Trophoblast cell (in vitro differentiated cells and primary cell): ENCODE measurements around the gene GPR162.

Experiments
- DNase-seq, 2 donors: peaks; one replicate each; pipeline ENCODE4 v3.0.0-alpha.2; 2016
- H2AFZ ChIP-seq: 2 replicates; pipeline ENCODE4 v1.6.1; 2013; ENCODE audit warnings: low read length, moderate library complexity, mild to moderate bottlenecking; ENCODE audit not compliant: insufficient read depth, poor library complexity
- H2AK5ac ChIP-seq: 2 replicates; pipeline ENCODE4 v1.6.1; 2013; ENCODE audit warnings: mild to moderate bottlenecking, low read length
- H2BK120ac ChIP-seq: 2 replicates; pipeline ENCODE4 v1.6.1; 2013; ENCODE audit warnings: low read length, mild to moderate bottlenecking, moderate library complexity; ENCODE audit not compliant: insufficient read depth, poor library complexity
- H2BK12ac ChIP-seq: 2 replicates; pipeline ENCODE4 v1.6.1; 2013; ENCODE audit warnings: mild to moderate bottlenecking, low read length, moderate library complexity
- H2BK5ac ChIP-seq: 2 replicates; pipeline ENCODE4 v1.6.1; 2013; ENCODE audit warnings: low read length, low read depth, moderate library complexity, mild to moderate bottlenecking; ENCODE audit not compliant: poor library complexity
- H3K14ac ChIP-seq: 2 replicates; pipeline ENCODE4 v1.6.1; 2013; ENCODE audit warnings: mild to moderate bottlenecking, low read length
- H3K18ac ChIP-seq: 2 replicates; pipeline ENCODE4 v1.6.1; 2013; ENCODE audit warnings: mild to moderate bottlenecking, low read length
- H3K23ac ChIP-seq: 2 replicates; pipeline ENCODE4 v1.6.1; 2013; ENCODE audit warnings: low read length
- H3K27ac ChIP-seq: 2 replicates; pipeline ENCODE4 v1.5.1; 2013; ENCODE audit warnings: low read depth, mild to moderate bottlenecking, inconsistent platforms, low read length, moderate library complexity
- H3K27me3 ChIP-seq: 2 replicates; pipeline ENCODE4 v1.6.1; 2013; ENCODE audit warnings: inconsistent platforms, mild to moderate bottlenecking, low read length, moderate library complexity; ENCODE audit not compliant: insufficient read depth
- H3K36me3 ChIP-seq, 2 experiments: 1 replicate in 1 of 2; 2 replicates in 1 of 2; pipeline ENCODE4 v1.6.1; 2013; ENCODE audit warnings: low read length in 2 of 2, mild to moderate bottlenecking in 2 of 2, moderate library complexity in 1 of 2; ENCODE audit not compliant: insufficient read depth in 2 of 2, control insufficient read depth in 1 of 2
- H3K4ac ChIP-seq: 2 replicates; pipeline ENCODE4 v1.6.1; 2013; ENCODE audit warnings: low read depth, mild to moderate bottlenecking, low read length, moderate library complexity
- H3K4me1 ChIP-seq, 2 experiments: 1 replicate in 1 of 2; 2 replicates in 1 of 2; pipeline ENCODE4 v1.6.1; 2013; ENCODE audit warnings: low read length in 2 of 2, mild to moderate bottlenecking in 2 of 2, moderate library complexity in 1 of 2; ENCODE audit not compliant: insufficient read depth in 2 of 2, control insufficient read depth in 1 of 2
- H3K4me2 ChIP-seq: 2 replicates; pipeline ENCODE4 v1.6.1; 2013; ENCODE audit warnings: inconsistent platforms, mild to moderate bottlenecking, low read length, moderate library complexity
- H3K4me3 ChIP-seq: 2 replicates; pipeline ENCODE4 v1.5.1; 2013; ENCODE audit warnings: mild to moderate bottlenecking, low read depth, low read length, inconsistent platforms
- H3K79me1 ChIP-seq: one replicate; pipeline ENCODE4 v1.6.1; 2013; ENCODE audit warnings: low read length
- H3K79me2 ChIP-seq: 2 replicates; pipeline ENCODE4 v1.6.1; 2013; ENCODE audit warnings: low read length, mild to moderate bottlenecking; ENCODE audit not compliant: control insufficient read depth, insufficient read depth, poor library complexity
- H3K9ac ChIP-seq: 2 replicates; pipeline ENCODE4 v1.6.1; 2013; ENCODE audit warnings: mild to moderate bottlenecking, low read length
- H3K9me3 ChIP-seq: 2 replicates; pipeline ENCODE4 v1.6.1; 2013; ENCODE audit warnings: low read depth, mild to moderate bottlenecking, control low read depth, inconsistent platforms, low read length; ENCODE audit not compliant: insufficient read depth
- H4K12ac ChIP-seq: 2 replicates; pipeline ENCODE4 v1.6.1; 2013; ENCODE audit warnings: low read depth, mild to moderate bottlenecking, low read length, moderate library complexity
- H4K8ac ChIP-seq: 2 replicates; pipeline ENCODE4 v1.6.1; 2013; ENCODE audit warnings: low read depth, mild to moderate bottlenecking, low read length, moderate library complexity
- H4K91ac ChIP-seq: one replicate; pipeline ENCODE4 v1.6.1; 2013; ENCODE audit warnings: low read depth, mild to moderate bottlenecking, low read length, moderate library complexity
- WGBS: extraction: QIAGEN DNeasy Blood & Tissue Kit; methylation state at CpG from one replicate; pipeline ENCODE4 v1.1.7; 2013; ENCODE audit warnings: missing lambda C conversion rate; ENCODE audit not compliant: insufficient read length, insufficient coverage; ENCODE audit errors: extremely low coverage; 5-methylcytosine and 5-hydroxymethylcytosine counted together

GPR162 gene

GRCh38 chr12:6820166-6820565 lies 1.5 kb upstream of the GPR162 start:
- Histone ChIP-seq H2BK12ac (no peak overlapping the region), H4K8ac (no peak overlapping the region), H4K91ac (no peak overlapping the region), H3K9ac (no peak overlapping the region), H3K14ac (no peak overlapping the region), H3K79me1 (peaks cover 5% of the 10 kb centered on the region), H3K4me3 (no peak overlapping the region), H2BK5ac (no peak overlapping the region), H3K4ac (no peak overlapping the region), H3K4me2 (no peak overlapping the region), H3K4me1 (peaks cover 12 to 23% of the 10 kb centered on the region in 2 experiments), H3K79me2 (no peaks in the 10 kb centered on the region), H2BK120ac (no peak overlapping the region), H3K23ac (no peak overlapping the region), H3K36me3 (no peaks in the 10 kb centered on the region), H3K27ac (no peak overlapping the region), H4K12ac (no peak overlapping the region), H3K9me3 (peaks cover 5% of the 10 kb centered on the region), H3K27me3 (no peaks in the 10 kb centered on the region), H3K18ac (no peak overlapping the region), H2AFZ (no peak overlapping the region), H2AK5ac (no peak overlapping the region)
- WGBS, result no CpG with 5 or more reads among the region's 5 CpGs
- DNase-seq, result no peak

- no peaks in the 10 kb centered on the region for H3K36me3 ChIP-seq
- DNase-seq, result no peak
- H3K4me1 ChIP-seq, result peaks cover 12 to 30% of the 10 kb centered on the region in 2 experiments
- H3K9me3 ChIP-seq, result peaks cover 4% of the 10 kb centered on the region
- H3K23ac ChIP-seq, result no peak overlapping the region
- WGBS, result no CpG with 5 or more reads among the region's 7 CpGs
- H4K8ac ChIP-seq, result no peak overlapping the region
- no peak overlapping the region for H3K4ac ChIP-seq
- no peak overlapping the region for H2AK5ac ChIP-seq
- H3K14ac ChIP-seq, result no peak overlapping the region
- no peak overlapping the region for H2BK12ac ChIP-seq
- no peaks in the 10 kb centered on the region for H3K27me3 ChIP-seq
- no peaks in the 10 kb centered on the region for H3K79me2 ChIP-seq
- no peak overlapping the region for H3K4me3 ChIP-seq
- H3K18ac ChIP-seq, result no peak overlapping the region
- H2BK120ac ChIP-seq, result no peak overlapping the region
- H2AFZ ChIP-seq, result no peak overlapping the region
- H3K9ac ChIP-seq, result no peak overlapping the region
- H4K91ac ChIP-seq, result no peak overlapping the region
- H3K27ac ChIP-seq, result no peak overlapping the region
- H3K4me2 ChIP-seq, result no peak overlapping the region
- H4K12ac ChIP-seq, result no peak overlapping the region
- H3K79me1 ChIP-seq, result peaks cover 5% of the 10 kb centered on the region
- no peak overlapping the region for H2BK5ac ChIP-seq
These were observed 960 bp downstream of the GPR162 start for GRCh38 chr12:6822426-6823135.

GRCh38 chr12:6823182-6824084 lies 1.8 kb downstream of the GPR162 start:
- Histone ChIP-seq H3K4ac (no peak overlapping the region), H3K23ac (no peak overlapping the region), H4K12ac (no peak overlapping the region), H4K8ac (no peak overlapping the region), H3K4me1 (peaks cover 12 to 33% of the 10 kb centered on the region in 2 experiments), H3K36me3 (no peaks in the 10 kb centered on the region), H2BK12ac (no peak overlapping the region), H4K91ac (no peak overlapping the region), H3K9ac (no peak overlapping the region), H3K27ac (no peak overlapping the region), H2AFZ (no peak overlapping the region), H3K4me2 (no peak overlapping the region), H2BK5ac (no peak overlapping the region), H3K14ac (no peak overlapping the region), H3K79me2 (no peaks in the 10 kb centered on the region), H3K79me1 (peaks cover 5% of the 10 kb centered on the region), H3K9me3 (no peaks in the 10 kb centered on the region), H2AK5ac (no peak overlapping the region), H3K27me3 (no peaks in the 10 kb centered on the region), H3K4me3 (no peak overlapping the region), H2BK120ac (no peak overlapping the region), H3K18ac (no peak overlapping the region)
- DNase-seq, result no peak
- no CpG with 5 or more reads among the region's 12 CpGs for WGBS

GRCh38 chr12:6824085-6824775 lies 2.6 kb downstream of the GPR162 start:
- H3K9ac ChIP-seq, result no peak overlapping the region
- no peak overlapping the region for H2BK12ac ChIP-seq

More at GRCh38 chr12:6824085-6824775, 2.6 kb downstream of the GPR162 start:
- Histone ChIP-seq H3K4me2 (no peak overlapping the region), H3K9me3 (no peaks in the 10 kb centered on the region), H3K27ac (no peak overlapping the region), H2AFZ (no peak overlapping the region), H4K8ac (no peak overlapping the region), H3K4me1 (peaks cover 12 to 33% of the 10 kb centered on the region in 2 experiments), H3K27me3 (no peaks in the 10 kb centered on the region), H3K79me1 (peaks cover 12% of the 10 kb centered on the region), H2BK120ac (no peak overlapping the region), H4K12ac (no peak overlapping the region), H3K4me3 (no peak overlapping the region), H3K36me3 (no peaks in the 10 kb centered on the region), H2BK5ac (no peak overlapping the region), H2AK5ac (peak overlapping the region; percentile 27), H3K79me2 (peaks cover 7% of the 10 kb centered on the region), H3K23ac (no peak overlapping the region), H3K18ac (no peak overlapping the region), H3K14ac (no peak overlapping the region), H4K91ac (no peak overlapping the region), H3K4ac (no peak overlapping the region)
- no peak for DNase-seq
- no CpG with 5 or more reads among the region's 37 CpGs for WGBS
